Measurements from ENCODE around the gene SELENOV. TPM values are rescaled to one million over a fixed set of nuclear protein-coding genes. Genes with fewer than 3 reads are reported as not detected.
A peak's percentile ranks its signal among the peaks of the same experiment; 100 is the strongest.

The SELENOV gene
- total RNA-seq, 4 donors from 2014 or later, result not detected

DNA sequence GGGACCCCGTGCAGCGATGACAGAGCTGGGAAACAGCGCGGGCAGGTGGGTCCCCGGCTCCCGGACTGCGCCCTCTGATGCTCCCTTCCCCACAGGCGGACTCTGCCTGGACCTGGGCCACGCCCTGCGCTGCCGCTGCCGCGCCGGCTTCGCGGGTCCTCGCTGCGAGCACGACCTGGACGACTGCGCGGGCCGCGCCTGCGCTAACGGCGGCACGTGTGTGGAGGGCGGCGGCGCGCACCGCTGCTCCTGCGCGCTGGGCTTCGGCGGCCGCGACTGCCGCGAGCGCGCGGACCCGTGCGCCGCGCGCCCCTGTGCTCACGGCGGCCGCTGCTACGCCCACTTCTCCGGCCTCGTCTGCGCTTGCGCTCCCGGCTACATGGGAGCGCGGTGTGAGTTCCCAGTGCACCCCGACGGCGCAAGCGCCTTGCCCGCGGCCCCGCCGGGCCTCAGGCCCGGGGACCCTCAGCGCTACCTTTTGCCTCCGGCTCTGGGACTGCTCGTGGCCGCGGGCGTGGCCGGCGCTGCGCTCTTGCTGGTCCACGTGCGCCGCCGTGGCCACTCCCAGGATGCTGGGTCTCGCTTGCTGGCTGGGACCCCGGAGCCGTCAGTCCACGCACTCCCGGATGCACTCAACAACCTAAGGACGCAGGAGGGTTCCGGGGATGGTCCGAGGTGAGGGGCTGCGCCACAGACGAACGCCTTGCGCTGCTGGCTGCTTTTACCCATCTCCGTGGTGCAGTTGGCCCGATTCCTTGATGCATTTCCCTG lies 7.8 kb upstream of the SELENOV start:
- DNase-seq, result no peak
- peak overlapping the region in 3 of 4 donors; percentile 7 to 33 (median 19) for H3K4me3 ChIP-seq
- peaks cover 55 to 83% (median 68%) of the 10 kb centered on the region in 3 donors for H3K27me3 ChIP-seq
- no peaks in the 10 kb centered on the region for H3K4me1 ChIP-seq
- no peaks in the 10 kb centered on the region for H3K36me3 ChIP-seq
- ATAC-seq, result no peak
- no peak overlapping the region for H3K27ac ChIP-seq
- intact Hi-C loops (cut with DNase I; ENCODE audit: low total_unique reads) (no loop called here), in situ Hi-C loops (cut with MboI; ENCODE audit: low sequenced_read_pairs in 4 of 4) (no loop called here)
- no peaks in the 10 kb centered on the region for H3K9me3 ChIP-seq
- TF ChIP-seq CTCF (IDR thresholded peaks at IDR 0.05 in 4 of 5, conservative IDR thresholded peaks at IDR 0.05 in 1 of 5) (no peak), POLR2A (IDR thresholded peaks at IDR 0.05) (no peak)

DNA sequence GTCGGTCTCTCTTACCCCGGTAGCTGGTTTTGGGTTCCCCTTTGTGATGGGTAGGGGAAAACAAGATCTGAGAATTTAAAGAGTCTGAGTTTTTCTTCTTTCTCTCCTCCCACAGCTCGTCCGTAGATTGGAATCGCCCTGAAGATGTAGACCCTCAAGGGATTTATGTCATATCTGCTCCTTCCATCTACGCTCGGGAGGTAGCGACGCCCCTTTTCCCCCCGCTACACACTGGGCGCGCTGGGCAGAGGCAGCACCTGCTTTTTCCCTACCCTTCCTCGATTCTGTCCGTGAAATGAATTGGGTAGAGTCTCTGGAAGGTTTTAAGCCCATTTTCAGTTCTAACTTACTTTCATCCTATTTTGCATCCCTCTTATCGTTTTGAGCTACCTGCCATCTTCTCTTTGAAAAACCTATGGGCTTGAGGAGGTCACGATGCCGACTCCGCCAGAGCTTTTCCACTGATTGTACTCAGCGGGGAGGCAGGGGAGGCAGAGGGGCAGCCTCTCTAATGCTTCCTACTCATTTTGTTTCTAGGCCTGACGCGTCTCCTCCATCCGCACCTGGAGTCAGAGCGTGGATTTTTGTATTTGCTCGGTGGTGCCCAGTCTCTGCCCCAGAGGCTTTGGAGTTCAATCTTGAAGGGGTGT lies 7.1 kb upstream of the SELENOV start:
- Histone ChIP-seq H3K27me3 (peaks cover 59 to 84% (median 62%) of the 10 kb centered on the region in 3 donors), H3K36me3 (no peaks in the 10 kb centered on the region), H3K4me3 (no peak overlapping the region), H3K27ac (no peak overlapping the region), H3K9me3 (no peaks in the 10 kb centered on the region), H3K4me1 (no peaks in the 10 kb centered on the region)
- ATAC-seq (no peak), DNase-seq (no peak)
- in situ Hi-C loops (cut with MboI; ENCODE audit: low sequenced_read_pairs in 4 of 4), result no loop called here
- intact Hi-C loops (cut with DNase I; ENCODE audit: low total_unique reads), result no loop called here
- TF ChIP-seq CTCF (IDR thresholded peaks at IDR 0.05 in 4 of 5, conservative IDR thresholded peaks at IDR 0.05 in 1 of 5) (no peak), POLR2A (IDR thresholded peaks at IDR 0.05) (no peak)

DNA sequence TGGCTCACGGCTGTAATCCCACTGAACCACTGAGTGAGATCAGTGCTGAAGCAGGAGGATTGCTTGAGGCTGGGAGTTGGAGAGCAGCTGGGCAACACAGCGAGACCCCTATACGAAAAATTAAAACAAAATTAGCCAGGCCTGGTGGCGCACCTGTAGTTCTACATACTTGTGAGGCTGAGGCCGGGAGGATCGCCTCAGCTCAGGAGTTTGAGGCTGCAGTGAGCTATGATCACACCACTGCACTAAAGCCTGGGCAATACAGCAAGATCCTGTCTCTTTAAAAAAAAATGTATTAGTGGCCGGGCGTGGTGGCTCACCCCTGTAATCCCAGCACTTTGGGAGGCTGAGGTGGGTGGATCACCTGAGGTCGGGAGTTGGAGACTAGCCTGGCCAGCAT lies 6.3 kb upstream of the SELENOV start:
- no peak overlapping the region for H3K27ac ChIP-seq
- intact Hi-C loops (cut with DNase I; ENCODE audit: low total_unique reads) (no loop called here), in situ Hi-C loops (cut with MboI; ENCODE audit: low sequenced_read_pairs in 4 of 4) (no loop called here)
- DNase-seq (no peak), ATAC-seq (no peak)
- no peaks in the 10 kb centered on the region for H3K4me1 ChIP-seq
- H3K36me3 ChIP-seq, result no peaks in the 10 kb centered on the region
- peaks cover 55 to 84% (median 58%) of the 10 kb centered on the region in 3 donors for H3K27me3 ChIP-seq
- H3K4me3 ChIP-seq, result no peak overlapping the region
- H3K9me3 ChIP-seq, result no peaks in the 10 kb centered on the region
- TF ChIP-seq CTCF (IDR thresholded peaks at IDR 0.05 in 4 of 5, conservative IDR thresholded peaks at IDR 0.05 in 1 of 5), result no peak
- no peak for TF ChIP-seq POLR2A (IDR thresholded peaks at IDR 0.05)

DNA sequence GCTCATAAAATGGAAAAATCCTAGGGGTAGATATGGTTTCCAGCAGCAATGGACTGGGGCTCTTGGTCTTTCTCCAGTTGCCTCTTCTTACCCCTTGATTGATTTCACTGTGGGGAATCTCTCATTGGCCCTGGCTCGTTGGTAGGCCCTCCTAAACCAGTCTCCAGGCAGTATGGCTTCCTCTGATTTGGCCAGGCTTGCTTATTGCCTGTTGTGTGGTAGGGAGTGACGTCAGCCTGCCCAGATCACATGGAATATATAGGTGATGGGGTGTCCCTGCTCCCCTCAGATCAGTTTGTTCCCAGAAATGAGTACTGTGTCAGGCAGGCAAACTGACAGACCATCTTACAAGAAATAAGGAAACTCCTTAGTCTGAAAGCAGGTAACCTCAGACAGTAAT lies 5.7 kb upstream of the SELENOV start:
- ATAC-seq, result no peak
- intact Hi-C loops (cut with DNase I; ENCODE audit: low total_unique reads) (no loop called here), in situ Hi-C loops (cut with MboI; ENCODE audit: low sequenced_read_pairs in 4 of 4) (no loop called here)
- Histone ChIP-seq H3K36me3 (no peaks in the 10 kb centered on the region), H3K27me3 (peaks cover 55 to 84% (median 58%) of the 10 kb centered on the region in 3 donors), H3K4me1 (no peaks in the 10 kb centered on the region), H3K27ac (no peak overlapping the region), H3K9me3 (no peaks in the 10 kb centered on the region), H3K4me3 (no peak overlapping the region)
- DNase-seq, result no peak
- TF ChIP-seq CTCF (IDR thresholded peaks at IDR 0.05 in 4 of 5, conservative IDR thresholded peaks at IDR 0.05 in 1 of 5) (no peak), POLR2A (IDR thresholded peaks at IDR 0.05) (no peak)
